ENCODE measurements around the gene SLC51B. TPM values are rescaled to one million over a fixed set of nuclear protein-coding genes. Genes with fewer than 3 reads are reported as not detected.
"Not testable (repeated sequence)": the region's sequence is repeated elsewhere in the genome, so short reads cannot be mapped to it uniquely, and the experiment has no call there.

The SLC51B gene
- polyA plus RNA-seq, 2 of the 4 experiments (the other 2 are of a cell fraction), result 12.2 to 16.1 TPM

DNA sequence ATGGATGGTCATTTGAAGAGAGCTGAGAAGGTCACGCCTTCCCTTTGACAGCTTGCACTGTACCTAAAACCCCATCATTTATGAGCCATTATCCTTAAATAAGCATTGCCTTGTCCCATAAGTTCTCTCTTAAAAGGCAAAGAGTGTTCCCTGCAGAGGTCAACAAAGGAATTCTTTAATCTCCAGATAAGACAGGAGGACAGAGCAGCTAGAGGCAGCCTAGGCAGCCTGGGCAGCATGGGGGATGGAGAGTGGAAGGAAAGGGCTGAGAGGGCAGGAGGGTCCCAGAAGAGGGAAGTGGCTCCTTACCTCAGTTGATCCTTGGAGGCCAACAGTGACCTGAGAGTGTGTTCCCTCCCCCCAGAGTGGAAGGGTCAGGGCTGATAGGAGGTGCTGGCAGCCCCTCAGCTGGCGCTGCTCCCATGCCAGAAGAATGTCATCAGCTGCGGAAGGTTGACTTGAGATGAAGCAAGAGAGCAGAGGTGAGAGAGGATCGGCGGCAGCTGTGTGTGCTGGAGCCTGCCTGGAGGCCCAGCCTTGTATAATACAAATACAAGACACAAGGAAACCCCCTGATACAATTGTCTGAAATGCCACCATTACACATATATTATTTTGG is 44.1 kb downstream of the SLC51B start:
- Histone ChIP-seq H3K9me3 (no peaks in the 10 kb centered on the region), H3K4me1 (no peaks in the 10 kb centered on the region), H3K27ac (no peak overlapping the region), H3K4me3 (no peak overlapping the region), H3K4me2 (no peak overlapping the region)
- ChIA-PET POLR2A (no interaction called here), CTCF (interaction anchor here (0.6 to 32.9 kb wide), 7 partner anchors 11 to 274 kb away, joined by 3 to 1280 read pairs (median 5); partner anchors contain the start of genes KBTBD13, RASL12 and SLC51B)
- no peak for FAIRE-seq
- no peak for ATAC-seq
- 83% methylated on average over 5 of the region's 5 CpGs for WGBS (ENCODE audit: missing lambda C conversion rate)
- no peak for TF ChIP-seq BCL3 (IDR thresholded peaks at IDR 0.05)
- TF ChIP-seq EHMT2 (IDR thresholded peaks at IDR 0.05; ENCODE audit: low read depth), result no peak
- no peak for TF ChIP-seq ZNF302 (CRISPR knock-in tag; IDR thresholded peaks at IDR 0.05)
- no peak for TF ChIP-seq RAD21 (conservative IDR thresholded peaks at IDR 0.05 in 1 of 2, IDR thresholded peaks at IDR 0.05 in 1 of 2)
- TF ChIP-seq ZC3H11A (IDR thresholded peaks at IDR 0.05), result no peak
- TF ChIP-seq MYC (IDR thresholded peaks at IDR 0.05; ENCODE audit: borderline replicate concordance, low read length), result no peak
- no peak for TF ChIP-seq ZFP36 (IDR thresholded peaks at IDR 0.05; ENCODE audit: borderline replicate concordance, partially characterized antibody)
- no peak for TF ChIP-seq RFX5 (IDR thresholded peaks at IDR 0.05)
- no peak for TF ChIP-seq ELK1 (IDR thresholded peaks at IDR 0.05; ENCODE audit: low read depth, low read length)
- no peak for TF ChIP-seq FOSL2 (IDR thresholded peaks at IDR 0.05)
- TF ChIP-seq FOSL2 (CRISPR knock-in tag; IDR thresholded peaks at IDR 0.05), result no peak
- no peak for TF ChIP-seq ESRRA (IDR thresholded peaks at IDR 0.05; ENCODE audit: borderline replicate concordance, low read length)
- TF ChIP-seq HOXA7 (CRISPR knock-in tag; IDR thresholded peaks at IDR 0.05), result no peak
- no peak for TF ChIP-seq CHD2 (IDR thresholded peaks at IDR 0.05; ENCODE audit: low read length, partially characterized antibody)
- no peak for TF ChIP-seq CHD4 (IDR thresholded peaks at IDR 0.05; ENCODE audit: borderline replicate concordance)
- no peak for DNase-seq (ENCODE audit: low read depth in 1 of 2, low spot score in 1 of 2)

DNA sequence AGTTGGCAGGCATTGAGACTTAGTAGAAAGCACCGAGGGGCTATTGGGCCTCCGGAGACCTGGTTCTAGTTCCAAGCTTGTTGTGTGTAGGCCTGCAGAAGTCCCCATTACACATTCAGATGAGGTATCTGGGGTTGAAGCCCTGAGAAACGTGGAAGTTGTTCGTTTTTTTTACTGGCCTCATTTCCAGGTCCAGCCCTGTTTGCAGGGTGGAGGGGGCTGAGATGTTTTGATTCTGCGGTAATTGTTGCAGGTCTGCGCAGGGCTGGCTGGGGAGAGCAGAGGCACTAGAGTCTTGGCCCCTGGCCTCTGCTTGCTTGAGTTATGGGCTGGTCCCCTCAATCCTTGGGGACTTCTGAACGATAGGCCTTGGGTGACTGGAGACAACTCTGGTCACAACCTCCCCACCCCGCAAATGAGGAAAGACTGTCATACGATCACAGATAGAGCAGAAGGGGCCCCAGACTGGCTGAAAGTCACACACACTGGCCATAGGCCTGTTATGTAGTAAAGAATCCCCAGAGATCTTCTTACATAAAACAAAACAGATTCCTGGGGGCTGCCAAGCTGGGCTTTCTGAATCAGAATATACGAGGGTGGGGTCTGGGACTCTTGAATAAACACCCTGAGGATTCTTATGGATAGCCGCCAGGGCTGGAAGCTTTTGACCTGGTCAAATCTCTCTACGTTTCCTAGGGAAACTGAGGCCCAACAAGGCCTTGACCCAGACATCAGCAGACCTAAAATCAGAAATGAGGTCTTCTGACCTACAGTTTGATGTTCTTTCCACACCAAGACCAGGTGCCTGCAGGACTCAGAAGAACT is 47.0 kb downstream of the SLC51B start:
- ATAC-seq, result no peak
- FAIRE-seq, result no peak
- 88% methylated on average over 12 of the region's 12 CpGs for WGBS (ENCODE audit: missing lambda C conversion rate)
- no peak overlapping the region for H3K4me2 ChIP-seq
- TF ChIP-seq HOXA7 (CRISPR knock-in tag; IDR thresholded peaks at IDR 0.05) (no peak), HDAC2 (IDR thresholded peaks at IDR 0.05) (no peak)
- ChIA-PET POLR2A (no interaction called here), CTCF (interaction anchor here (1.0 to 5.9 kb wide), 9 partner anchors 10 to 58 kb away, joined by 3 to 29 read pairs (median 4); partner anchors contain the start of gene KBTBD13)
- DNase-seq (ENCODE audit: low read depth in 1 of 2, low spot score in 1 of 2), result no peak
- H3K4me1 ChIP-seq, result no peaks in the 10 kb centered on the region
- H3K9me3 ChIP-seq, result no peaks in the 10 kb centered on the region
- H3K4me3 ChIP-seq, result no peak overlapping the region
- H3K27ac ChIP-seq, result no peak overlapping the region

GRCh38 chr15:65092911-65093792 is 48.0 kb downstream of the SLC51B start:
- TF ChIP-seq CHD2 (IDR thresholded peaks at IDR 0.05; ENCODE audit: low read length, partially characterized antibody), result no peak
- ATAC-seq (no peak), DNase-seq (ENCODE audit: low read depth in 1 of 2, low spot score in 1 of 2) (no peak), FAIRE-seq (no peak)
- H3K9me3 ChIP-seq, result no peaks in the 10 kb centered on the region
- H3K4me2 ChIP-seq, result no peak overlapping the region
- no peaks in the 10 kb centered on the region for H3K4me1 ChIP-seq
- no peak overlapping the region for H3K4me3 ChIP-seq
- ChIA-PET POLR2A (no interaction called here), CTCF (interaction anchor here (1.0 to 5.9 kb wide), 10 partner anchors 9 to 59 kb away, joined by 3 to 29 read pairs (median 4); partner anchors contain the start of gene KBTBD13)
- 89% methylated on average over 17 of the region's 17 CpGs for WGBS (ENCODE audit: missing lambda C conversion rate)
- no peak overlapping the region for H3K27ac ChIP-seq

DNA sequence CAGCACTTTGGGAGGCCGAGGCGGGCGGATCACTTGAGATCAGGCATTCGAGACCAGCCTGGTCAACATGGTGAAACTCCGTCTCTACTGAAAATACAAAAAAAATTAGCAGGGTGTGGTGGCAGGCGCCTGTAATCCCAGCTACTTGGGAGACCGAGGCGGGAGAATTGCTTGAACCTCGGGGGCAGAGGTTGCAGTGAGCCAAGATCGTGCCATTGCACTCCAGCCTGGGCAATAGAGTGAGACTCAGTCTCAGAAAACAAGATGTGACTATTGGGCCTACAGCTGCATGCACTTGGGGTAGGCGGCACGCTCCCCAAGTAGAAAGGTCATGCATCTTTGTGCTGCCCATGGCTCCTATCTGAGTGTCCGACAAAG is 48.6 kb downstream of the SLC51B start:
- ATAC-seq; H3K27ac ChIP-seq; POLR2A ChIA-PET; H3K4me1 ChIP-seq; FAIRE-seq; H3K4me3 ChIP-seq; DNase-seq (ENCODE audit: low read depth in 1 of 2, low spot score in 1 of 2); H3K9me3 ChIP-seq; H3K4me2 ChIP-seq: not testable (repeated sequence)
- WGBS (ENCODE audit: missing lambda C conversion rate), result 90% methylated on average over 13 of the region's 13 CpGs
- CTCF ChIA-PET, result interaction anchor here (1.0 to 5.9 kb wide), 7 partner anchors 8 to 60 kb away, joined by 4 to 29 read pairs (median 8); partner anchors contain the start of gene KBTBD13
